ENCODE data around the gene BEST2.
"Not testable (repeated sequence)": the region's sequence is repeated elsewhere in the genome, so short reads cannot be mapped to it uniquely, and the experiment has no call there.

Gene BEST2

GRCh38 chr19:12751635-12752034 lies at the start of gene BEST2:
Gene BEST2, plus strand, starts transcription at chr19:12751791. Its CDS starts 802 bp downstream, at chr19:12752593.
- Histone ChIP-seq H3K9ac (ENCODE audit: low read depth, low read length) (no peak within 1 kb of the TSS), H3K36me3 (ENCODE audit: control insufficient read depth, insufficient read depth, low read length) (peaks cover 10% of the 10 kb centered on the region), H3K9me3 (ENCODE audit: control insufficient read depth, insufficient read depth, low read length) (no peaks in the 10 kb centered on the region), H3K27ac (ENCODE audit: low read depth, low read length) (no peak within 1 kb of the TSS), H3K4me3 (ENCODE audit: low read depth, low read length) (peak within 1 kb of the TSS; percentile 55), H3K27me3 (ENCODE audit: control insufficient read depth, insufficient read depth, low read length) (no peaks in the 10 kb centered on the region), H3K4me1 (ENCODE audit: control insufficient read depth, insufficient read depth, low read length) (peaks cover 4% of the 10 kb centered on the region; the same call in 1 of the 2 replicates)

- peak overlapping the region; percentile 59 for H3K27ac ChIP-seq (ENCODE audit: low read depth, low read length)
- H3K9me3 ChIP-seq (ENCODE audit: control insufficient read depth, insufficient read depth, low read length), result no peaks in the 10 kb centered on the region
- H3K9ac ChIP-seq (ENCODE audit: low read depth, low read length), result no peak overlapping the region
- H3K4me1 ChIP-seq (ENCODE audit: control insufficient read depth, insufficient read depth, low read length), result no peaks in the 10 kb centered on the region
- peaks cover 93% of the 10 kb centered on the region for H3K36me3 ChIP-seq (ENCODE audit: control insufficient read depth, insufficient read depth, low read length)
- H3K27me3 ChIP-seq (ENCODE audit: control insufficient read depth, insufficient read depth, low read length), result no peaks in the 10 kb centered on the region
- H3K4me3 ChIP-seq (ENCODE audit: low read depth, low read length), result no peak overlapping the region
These were observed 48.5 kb upstream of the BEST2 start for GRCh38 chr19:12703046-12703445.

GRCh38 chr19:12705169-12705568 lies 46.4 kb upstream of the BEST2 start:
- no peak overlapping the region for H3K9ac ChIP-seq (ENCODE audit: low read depth, low read length)
- H3K27ac ChIP-seq (ENCODE audit: low read depth, low read length), result no peak overlapping the region
- no peaks in the 10 kb centered on the region for H3K4me1 ChIP-seq (ENCODE audit: control insufficient read depth, insufficient read depth, low read length)
- H3K4me3 ChIP-seq (ENCODE audit: low read depth, low read length), result no peak overlapping the region
- H3K36me3 ChIP-seq (ENCODE audit: control insufficient read depth, insufficient read depth, low read length), result peaks cover 95% of the 10 kb centered on the region
- no peaks in the 10 kb centered on the region for H3K9me3 ChIP-seq (ENCODE audit: control insufficient read depth, insufficient read depth, low read length)
- no peaks in the 10 kb centered on the region for H3K27me3 ChIP-seq (ENCODE audit: control insufficient read depth, insufficient read depth, low read length)

GRCh38 chr19:12705654-12706331 lies 45.8 kb upstream of the BEST2 start:
- peaks cover 96% of the 10 kb centered on the region for H3K36me3 ChIP-seq (ENCODE audit: control insufficient read depth, insufficient read depth, low read length)
- no peak overlapping the region for H3K9ac ChIP-seq (ENCODE audit: low read depth, low read length)
- H3K4me3 ChIP-seq (ENCODE audit: low read depth, low read length), result no peak overlapping the region
- H3K27me3 ChIP-seq (ENCODE audit: control insufficient read depth, insufficient read depth, low read length), result no peaks in the 10 kb centered on the region
- no peaks in the 10 kb centered on the region for H3K4me1 ChIP-seq (ENCODE audit: control insufficient read depth, insufficient read depth, low read length)
- H3K9me3 ChIP-seq (ENCODE audit: control insufficient read depth, insufficient read depth, low read length), result no peaks in the 10 kb centered on the region
- no peak overlapping the region for H3K27ac ChIP-seq (ENCODE audit: low read depth, low read length)

- Histone ChIP-seq H3K4me1 (ENCODE audit: control insufficient read depth, insufficient read depth, low read length) (no peaks in the 10 kb centered on the region), H3K36me3 (ENCODE audit: control insufficient read depth, insufficient read depth, low read length) (peaks cover 96% of the 10 kb centered on the region), H3K9ac (ENCODE audit: low read depth, low read length) (no peak overlapping the region), H3K27me3 (ENCODE audit: control insufficient read depth, insufficient read depth, low read length) (no peaks in the 10 kb centered on the region), H3K9me3 (ENCODE audit: control insufficient read depth, insufficient read depth, low read length) (no peaks in the 10 kb centered on the region), H3K4me3 (ENCODE audit: low read depth, low read length) (no peak overlapping the region), H3K27ac (ENCODE audit: low read depth, low read length) (no peak overlapping the region)
These were observed 45.3 kb upstream of the BEST2 start for GRCh38 chr19:12706332-12706718.

- Histone ChIP-seq H3K9me3 (ENCODE audit: control insufficient read depth, insufficient read depth, low read length) (no peaks in the 10 kb centered on the region), H3K9ac (ENCODE audit: low read depth, low read length) (no peak overlapping the region), H3K27me3 (ENCODE audit: control insufficient read depth, insufficient read depth, low read length) (no peaks in the 10 kb centered on the region), H3K36me3 (ENCODE audit: control insufficient read depth, insufficient read depth, low read length) (peaks cover 95% of the 10 kb centered on the region), H3K4me1 (ENCODE audit: control insufficient read depth, insufficient read depth, low read length) (no peaks in the 10 kb centered on the region), H3K27ac (ENCODE audit: low read depth, low read length) (no peak overlapping the region), H3K4me3 (ENCODE audit: low read depth, low read length) (no peak overlapping the region)
These were observed 43.0 kb upstream of the BEST2 start for GRCh38 chr19:12708641-12709040.

GRCh38 chr19:12711187-12711586 lies 40.4 kb upstream of the BEST2 start:
- Histone ChIP-seq H3K4me1 (ENCODE audit: control insufficient read depth, insufficient read depth, low read length) (no peaks in the 10 kb centered on the region), H3K27ac (ENCODE audit: low read depth, low read length) (no peak overlapping the region), H3K36me3 (ENCODE audit: control insufficient read depth, insufficient read depth, low read length) (peaks cover 96% of the 10 kb centered on the region), H3K27me3 (ENCODE audit: control insufficient read depth, insufficient read depth, low read length) (no peaks in the 10 kb centered on the region), H3K9ac (ENCODE audit: low read depth, low read length) (no peak overlapping the region), H3K4me3 (ENCODE audit: low read depth, low read length) (no peak overlapping the region), H3K9me3 (ENCODE audit: control insufficient read depth, insufficient read depth, low read length) (no peaks in the 10 kb centered on the region)

- H3K4me3 ChIP-seq (ENCODE audit: low read depth, low read length); H3K4me1 ChIP-seq (ENCODE audit: control insufficient read depth, insufficient read depth, low read length); H3K27ac ChIP-seq (ENCODE audit: low read depth, low read length); H3K9ac ChIP-seq (ENCODE audit: low read depth, low read length); H3K9me3 ChIP-seq (ENCODE audit: control insufficient read depth, insufficient read depth, low read length); H3K27me3 ChIP-seq (ENCODE audit: control insufficient read depth, insufficient read depth, low read length): not testable (repeated sequence)
- H3K36me3 ChIP-seq (ENCODE audit: control insufficient read depth, insufficient read depth, low read length), result peaks cover 95% of the 10 kb centered on the region
These were observed 39.5 kb upstream of the BEST2 start for GRCh38 chr19:12712077-12712476.

- H3K27ac ChIP-seq (ENCODE audit: low read depth, low read length); H3K9ac ChIP-seq (ENCODE audit: low read depth, low read length); H3K4me3 ChIP-seq (ENCODE audit: low read depth, low read length); H3K27me3 ChIP-seq (ENCODE audit: control insufficient read depth, insufficient read depth, low read length); H3K4me1 ChIP-seq (ENCODE audit: control insufficient read depth, insufficient read depth, low read length); H3K9me3 ChIP-seq (ENCODE audit: control insufficient read depth, insufficient read depth, low read length): not testable (repeated sequence)
- H3K36me3 ChIP-seq (ENCODE audit: control insufficient read depth, insufficient read depth, low read length), result peaks cover 95% of the 10 kb centered on the region
These were observed 38.3 kb upstream of the BEST2 start for GRCh38 chr19:12713304-12713703.

GRCh38 chr19:12715102-12715501 lies 36.5 kb upstream of the BEST2 start:
- H3K27ac ChIP-seq (ENCODE audit: low read depth, low read length), result no peak overlapping the region
- peaks cover 92% of the 10 kb centered on the region for H3K36me3 ChIP-seq (ENCODE audit: control insufficient read depth, insufficient read depth, low read length)
- no peaks in the 10 kb centered on the region for H3K4me1 ChIP-seq (ENCODE audit: control insufficient read depth, insufficient read depth, low read length)
- no peaks in the 10 kb centered on the region for H3K9me3 ChIP-seq (ENCODE audit: control insufficient read depth, insufficient read depth, low read length)
- H3K27me3 ChIP-seq (ENCODE audit: control insufficient read depth, insufficient read depth, low read length), result no peaks in the 10 kb centered on the region
- H3K9ac ChIP-seq (ENCODE audit: low read depth, low read length), result no peak overlapping the region
- no peak overlapping the region for H3K4me3 ChIP-seq (ENCODE audit: low read depth, low read length)

- H3K4me1 ChIP-seq (ENCODE audit: control insufficient read depth, insufficient read depth, low read length), result no peaks in the 10 kb centered on the region
- no peak overlapping the region for H3K9ac ChIP-seq (ENCODE audit: low read depth, low read length)
- H3K36me3 ChIP-seq (ENCODE audit: control insufficient read depth, insufficient read depth, low read length), result peaks cover 84% of the 10 kb centered on the region
These were observed 35.7 kb upstream of the BEST2 start for GRCh38 chr19:12715929-12716328.

More at GRCh38 chr19:12715929-12716328, 35.7 kb upstream of the BEST2 start:
- H3K4me3 ChIP-seq (ENCODE audit: low read depth, low read length), result no peak overlapping the region
- H3K27ac ChIP-seq (ENCODE audit: low read depth, low read length), result no peak overlapping the region
- no peaks in the 10 kb centered on the region for H3K27me3 ChIP-seq (ENCODE audit: control insufficient read depth, insufficient read depth, low read length)
- no peaks in the 10 kb centered on the region for H3K9me3 ChIP-seq (ENCODE audit: control insufficient read depth, insufficient read depth, low read length)

All from HUES48 (cell line).